HG03108 (cell line): ENCODE measurements around the gene ARHGAP4.

Source experiments
- ATAC-seq: cut with Tn5 transposase; IDR thresholded peaks from one replicate; pipeline ENCODE4 v1.9.1; 2021; ENCODE audit warnings: moderate library complexity; ENCODE audit not compliant: unreplicated experiment

The ARHGAP4 gene

GRCh38 chrX:153928846-153929245 lies 2.8 kb upstream of the ARHGAP4 start:
- no peak for ATAC-seq

GRCh38 chrX:153927922-153928760 lies 2.1 kb upstream of the ARHGAP4 start:
- ATAC-seq: peak; percentile 77

GRCh38 chrX:153927672-153927921 lies 1.5 kb upstream of the ARHGAP4 start:
- no peak for ATAC-seq

- ATAC-seq: peak; percentile 38
Observed at GRCh38 chrX:153926858-153927671, 1.0 kb upstream of the ARHGAP4 start.

- no peak for ATAC-seq
Observed at GRCh38 chrX:153926552-153926857, 441 bp upstream of the ARHGAP4 start.

- no peak for ATAC-seq
Observed at GRCh38 chrX:153925387-153925738, 701 bp downstream of the ARHGAP4 start.

- ATAC-seq: no peak
Observed at GRCh38 chrX:153924149-153924861, 1.8 kb downstream of the ARHGAP4 start.

- no peak for ATAC-seq
Observed at GRCh38 chrX:153922932-153923857, 2.9 kb downstream of the ARHGAP4 start.

GRCh38 chrX:153921511-153922446 lies 4.3 kb downstream of the ARHGAP4 start:
- no peak for ATAC-seq

GRCh38 chrX:153921070-153921469 lies 5.0 kb downstream of the ARHGAP4 start:
- no peak for ATAC-seq

- ATAC-seq: no peak
Observed at GRCh38 chrX:153920546-153920945, 5.5 kb downstream of the ARHGAP4 start.

GRCh38 chrX:153919281-153919680 lies 6.8 kb downstream of the ARHGAP4 start:
- ATAC-seq: no peak

GRCh38 chrX:153917869-153918268 lies 8.2 kb downstream of the ARHGAP4 start:
- ATAC-seq: no peak

- no peak for ATAC-seq
Observed at GRCh38 chrX:153913701-153914100, 12.4 kb downstream of the ARHGAP4 start.

GRCh38 chrX:153913211-153913610 lies 12.9 kb downstream of the ARHGAP4 start:
- no peak for ATAC-seq

- ATAC-seq: no peak
Observed at GRCh38 chrX:153911798-153912197, 14.3 kb downstream of the ARHGAP4 start.

GRCh38 chrX:153910446-153910845 lies 15.6 kb downstream of the ARHGAP4 start:
- no peak for ATAC-seq

- no peak for ATAC-seq
Observed at GRCh38 chrX:153909980-153910360, 16.1 kb downstream of the ARHGAP4 start.

GRCh38 chrX:153909024-153909979 lies 16.8 kb downstream of the ARHGAP4 start:
- no peak for ATAC-seq
